Suprapubic skin (tissue), 4 donors: ENCODE results near the gene SPAG9. TPM values are rescaled to one million over a fixed set of nuclear protein-coding genes. Genes with fewer than 3 reads are reported as not detected.
A peak's percentile ranks its signal among the peaks of the same experiment; 100 is the strongest.

ENCODE experiments used
- DNase-seq, 2 donors: peaks; one replicate each; pipeline ENCODE4 v3.0.0-alpha.2; 2019; ENCODE audit warnings: low spot score in 2 of 2
- H3K27ac ChIP-seq: fragments of 200-600 bp; sonication (generic); one replicate; pipeline ENCODE4 v1.5.1; 2019
- H3K27me3 ChIP-seq: fragments of 200-600 bp; sonication (generic); one replicate; pipeline ENCODE4 v1.5.1; 2019
- H3K36me3 ChIP-seq: fragments of 200-600 bp; sonication (generic); one replicate; pipeline ENCODE4 v1.5.1; 2019
- H3K4me1 ChIP-seq: fragments of 200-600 bp; sonication (generic); one replicate; pipeline ENCODE4 v1.5.1; 2019
- H3K4me3 ChIP-seq: fragments of 200-600 bp; sonication (generic); one replicate; pipeline ENCODE4 v1.5.1; 2019; ENCODE audit warnings: mild to moderate bottlenecking
- H3K9me3 ChIP-seq: fragments of 200-600 bp; sonication (generic); one replicate; pipeline ENCODE4 v1.5.1; 2019
- EP300 ChIP-seq: sonication (generic); formaldehyde crosslinking; IDR thresholded peaks from one replicate; pipeline ENCODE4 v1.6.1; 2017; ENCODE audit warnings: antibody characterized with exemption
- POLR2A ChIP-seq, 2 donors: fragments of 450-650 bp; IDR thresholded peaks; one replicate each; pipeline ENCODE4 v1.6.1; 2017; ENCODE audit warnings: antibody characterized with exemption in 2 of 2, mild to moderate bottlenecking in 2 of 2, moderate library complexity in 2 of 2
- POLR2AphosphoS5 ChIP-seq, 3 donors: sonication (generic); formaldehyde crosslinking; IDR thresholded peaks; one replicate each; pipeline ENCODE4 v1.6.1; 2017; ENCODE audit warnings: antibody characterized with exemption in 3 of 3
- WGBS: methylation state at CpG from one replicate; pipeline ENCODE4 v1.1.5; 2018; 5-methylcytosine and 5-hydroxymethylcytosine counted together
- total RNA-seq, 4 donors: library from RNA; depleted of rRNA; stranded (reverse); fragments of >200 nt; gene quantifications; one replicate each; pipeline ENCODE4 v1.1.0, GENCODE V29; 2016
- TF ChIP-seq, protein P1 (sequence below), 2 donors: fragments of 200-600 bp in 1 of 2; fragments of 450-650 bp in 1 of 2; sonication (generic) in 1 of 2; IDR thresholded peaks; one replicate each; pipeline ENCODE4 v1.5.1; 2016 to 2019; ENCODE audit warnings: antibody characterized with exemption in 2 of 2, mild to moderate bottlenecking in 1 of 2, moderate library complexity in 1 of 2

SPAG9 gene
- total RNA-seq, 4 donors from 2014 or later: 68.8 to 176 (median 80.6) TPM

DNA sequence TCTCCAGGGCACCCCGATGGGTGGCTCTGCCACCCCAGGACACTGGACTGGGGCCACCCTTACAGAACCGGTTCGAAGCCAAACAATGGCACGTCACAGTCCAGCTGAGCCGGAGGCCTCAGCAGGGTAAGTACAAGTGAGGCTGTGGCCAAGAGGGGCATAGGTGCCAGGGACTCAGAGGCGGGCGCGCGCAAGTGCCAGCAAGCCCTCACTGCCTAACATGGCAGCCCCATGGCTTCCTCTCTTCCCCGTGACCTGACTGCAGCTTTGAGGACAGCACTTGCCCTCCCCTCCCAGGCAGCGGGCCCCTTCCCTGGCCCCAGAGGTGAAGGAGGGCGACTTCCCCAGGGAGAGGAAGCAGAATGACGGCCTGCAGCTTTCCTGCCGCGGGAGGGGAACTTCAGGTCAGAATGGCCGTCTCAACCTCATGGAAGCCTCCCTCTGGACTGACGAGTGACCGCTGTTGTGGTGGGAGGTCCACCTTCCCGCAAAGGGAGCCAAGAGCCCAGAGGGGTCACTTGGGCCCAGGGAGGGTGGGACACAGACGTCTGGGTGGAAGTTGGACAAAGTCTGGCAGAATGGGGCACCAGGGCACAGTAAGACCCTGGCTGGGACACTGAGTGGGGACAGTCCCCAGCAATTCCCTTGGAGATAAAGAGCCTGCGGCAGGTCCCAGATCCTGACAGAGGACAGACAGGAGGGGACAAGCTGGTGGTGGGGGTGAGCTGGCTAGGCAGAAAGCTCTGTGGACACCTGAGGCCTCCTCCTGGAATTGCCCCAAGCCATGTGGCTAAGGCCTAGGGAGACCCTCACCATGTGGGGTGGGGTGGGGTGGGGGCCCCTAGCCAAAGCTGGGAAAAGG lies 202.4 kb downstream of the SPAG9 start:
- H3K4me3 ChIP-seq: no peak overlapping the region
- no peak for DNase-seq
- no peaks in the 10 kb centered on the region for H3K27me3 ChIP-seq
- H3K27ac ChIP-seq: peak overlapping the region; percentile 74
- H3K9me3 ChIP-seq: no peaks in the 10 kb centered on the region
- H3K4me1 ChIP-seq: peaks cover 57% of the 10 kb centered on the region
- TF ChIP-seq POLR2A (IDR thresholded peaks at IDR 0.05): no peak
- TF ChIP-seq EP300: no peak
- TF ChIP-seq, protein P1, sequence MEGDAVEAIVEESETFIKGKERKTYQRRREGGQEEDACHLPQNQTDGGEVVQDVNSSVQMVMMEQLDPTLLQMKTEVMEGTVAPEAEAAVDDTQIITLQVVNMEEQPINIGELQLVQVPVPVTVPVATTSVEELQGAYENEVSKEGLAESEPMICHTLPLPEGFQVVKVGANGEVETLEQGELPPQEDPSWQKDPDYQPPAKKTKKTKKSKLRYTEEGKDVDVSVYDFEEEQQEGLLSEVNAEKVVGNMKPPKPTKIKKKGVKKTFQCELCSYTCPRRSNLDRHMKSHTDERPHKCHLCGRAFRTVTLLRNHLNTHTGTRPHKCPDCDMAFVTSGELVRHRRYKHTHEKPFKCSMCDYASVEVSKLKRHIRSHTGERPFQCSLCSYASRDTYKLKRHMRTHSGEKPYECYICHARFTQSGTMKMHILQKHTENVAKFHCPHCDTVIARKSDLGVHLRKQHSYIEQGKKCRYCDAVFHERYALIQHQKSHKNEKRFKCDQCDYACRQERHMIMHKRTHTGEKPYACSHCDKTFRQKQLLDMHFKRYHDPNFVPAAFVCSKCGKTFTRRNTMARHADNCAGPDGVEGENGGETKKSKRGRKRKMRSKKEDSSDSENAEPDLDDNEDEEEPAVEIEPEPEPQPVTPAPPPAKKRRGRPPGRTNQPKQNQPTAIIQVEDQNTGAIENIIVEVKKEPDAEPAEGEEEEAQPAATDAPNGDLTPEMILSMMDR (IDR thresholded peaks at IDR 0.05): no peak
- TF ChIP-seq POLR2AphosphoS5 (IDR thresholded peaks at IDR 0.05): no peak
- 75% methylated on average over 18 of the region's 21 CpGs for WGBS
- H3K36me3 ChIP-seq: no peaks in the 10 kb centered on the region

DNA sequence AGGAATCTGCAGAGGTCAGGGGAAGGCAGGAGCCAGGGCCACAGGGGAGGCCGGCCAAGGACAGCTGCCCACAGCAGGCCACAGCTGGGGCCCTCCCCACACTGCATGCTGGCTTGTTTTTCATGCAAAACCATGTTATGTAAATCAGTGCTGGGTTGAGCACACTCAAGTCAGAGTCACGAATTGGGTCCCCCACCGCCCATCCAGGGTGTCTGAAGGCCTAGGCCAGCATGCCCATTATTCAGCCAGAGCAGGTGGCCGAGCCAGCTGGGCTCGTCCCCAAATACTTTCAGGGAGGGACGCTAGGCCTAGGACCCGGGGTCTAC lies 203.3 kb downstream of the SPAG9 start:
- Histone ChIP-seq H3K36me3 (no peaks in the 10 kb centered on the region), H3K9me3 (no peaks in the 10 kb centered on the region), H3K27ac (peak overlapping the region; percentile 74), H3K27me3 (no peaks in the 10 kb centered on the region), H3K4me1 (peaks cover 54% of the 10 kb centered on the region), H3K4me3 (no peak overlapping the region)
- no peak for DNase-seq
- 74% methylated on average over 7 of the region's 7 CpGs for WGBS
- TF ChIP-seq, protein P1 (IDR thresholded peaks at IDR 0.05): no peak
- TF ChIP-seq EP300 (no peak), POLR2A (IDR thresholded peaks at IDR 0.05) (no peak), POLR2AphosphoS5 (IDR thresholded peaks at IDR 0.05) (no peak)

GRCh38 chr17:50916708-50917417 lies 203.8 kb downstream of the SPAG9 start:
- no peaks in the 10 kb centered on the region for H3K27me3 ChIP-seq
- peaks cover 53% of the 10 kb centered on the region for H3K4me1 ChIP-seq
- 82% methylated on average over 13 of the region's 18 CpGs for WGBS
- TF ChIP-seq, protein P1 (IDR thresholded peaks at IDR 0.05): no peak
- TF ChIP-seq POLR2A (IDR thresholded peaks at IDR 0.05): no peak
- TF ChIP-seq EP300: no peak
- TF ChIP-seq POLR2AphosphoS5 (IDR thresholded peaks at IDR 0.05): no peak
- no peak for DNase-seq
- peak overlapping the region; percentile 74 for H3K27ac ChIP-seq
- H3K9me3 ChIP-seq: no peaks in the 10 kb centered on the region
- H3K4me3 ChIP-seq: no peak overlapping the region
- no peaks in the 10 kb centered on the region for H3K36me3 ChIP-seq

DNA sequence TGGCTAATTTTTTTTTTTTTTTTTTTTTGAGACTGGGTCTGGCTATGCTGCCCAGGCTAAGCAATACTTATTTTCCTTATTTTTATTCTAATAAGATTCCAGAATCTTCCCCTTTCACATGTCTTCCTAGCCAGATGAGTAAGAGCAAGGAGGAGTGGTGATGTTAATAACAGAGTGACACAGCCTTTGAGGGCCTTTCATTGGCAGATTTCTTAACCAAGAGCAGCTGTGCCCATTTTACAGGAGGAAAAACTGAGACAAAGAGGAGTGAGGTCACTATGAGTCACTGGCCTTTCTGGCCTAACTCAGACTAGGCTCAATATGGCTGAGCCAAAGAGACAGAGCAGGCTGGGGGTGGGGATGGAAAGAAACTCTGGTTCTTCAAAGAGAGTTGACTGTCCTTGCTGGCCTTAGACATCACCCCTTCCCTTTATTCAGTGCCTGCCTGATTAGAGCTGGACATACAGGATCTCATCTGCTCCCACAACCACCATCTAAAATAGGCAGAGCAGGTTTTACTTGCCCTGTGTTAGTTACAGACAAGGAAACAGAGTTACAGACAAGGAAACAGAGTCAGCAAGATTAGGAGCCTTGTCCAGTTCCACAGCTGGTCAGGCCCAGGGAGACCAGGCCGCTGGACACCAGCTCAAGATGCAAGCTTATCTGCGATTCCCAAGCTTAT lies 204.5 kb downstream of the SPAG9 start:
- Histone ChIP-seq H3K27me3 (no peaks in the 10 kb centered on the region), H3K36me3 (no peaks in the 10 kb centered on the region), H3K9me3 (no peaks in the 10 kb centered on the region), H3K4me1 (peaks cover 53% of the 10 kb centered on the region), H3K4me3 (no peak overlapping the region), H3K27ac (peak overlapping the region; percentile 74)
- TF ChIP-seq POLR2AphosphoS5 (IDR thresholded peaks at IDR 0.05) (no peak), EP300 (no peak), POLR2A (IDR thresholded peaks at IDR 0.05) (no peak)
- TF ChIP-seq, protein P1 (IDR thresholded peaks at IDR 0.05): no peak
- DNase-seq: no peak
- 90% methylated on average over 2 of the region's 2 CpGs for WGBS
